OCI-LY7 (cell line): ENCODE measurements around the gene SH3BGRL3.

Experiments
- EZH2phosphoT487 ChIP-seq: fragments of 200-600 bp; sonication (generic); IDR thresholded peaks from 2 replicates; pipeline ENCODE4 v1.6.1; 2018; ENCODE audit warnings: low read depth, borderline replicate concordance, mild to moderate bottlenecking, mixed run types, antibody characterized with exemption, low read length, moderate library complexity, mixed read lengths
- TF ChIP-seq, protein P1 (sequence below): fragments of 200-600 bp; sonication (generic); conservative IDR thresholded peaks from 2 replicates; pipeline ENCODE4 v1.5.1; 2014; ENCODE audit warnings: mild to moderate bottlenecking, antibody characterized with exemption, low read length, moderate library complexity, mixed read lengths

GRCh38 chr1:26234644-26235370, 45.1 kb upstream of the SH3BGRL3 start:
- TF ChIP-seq, protein P1, sequence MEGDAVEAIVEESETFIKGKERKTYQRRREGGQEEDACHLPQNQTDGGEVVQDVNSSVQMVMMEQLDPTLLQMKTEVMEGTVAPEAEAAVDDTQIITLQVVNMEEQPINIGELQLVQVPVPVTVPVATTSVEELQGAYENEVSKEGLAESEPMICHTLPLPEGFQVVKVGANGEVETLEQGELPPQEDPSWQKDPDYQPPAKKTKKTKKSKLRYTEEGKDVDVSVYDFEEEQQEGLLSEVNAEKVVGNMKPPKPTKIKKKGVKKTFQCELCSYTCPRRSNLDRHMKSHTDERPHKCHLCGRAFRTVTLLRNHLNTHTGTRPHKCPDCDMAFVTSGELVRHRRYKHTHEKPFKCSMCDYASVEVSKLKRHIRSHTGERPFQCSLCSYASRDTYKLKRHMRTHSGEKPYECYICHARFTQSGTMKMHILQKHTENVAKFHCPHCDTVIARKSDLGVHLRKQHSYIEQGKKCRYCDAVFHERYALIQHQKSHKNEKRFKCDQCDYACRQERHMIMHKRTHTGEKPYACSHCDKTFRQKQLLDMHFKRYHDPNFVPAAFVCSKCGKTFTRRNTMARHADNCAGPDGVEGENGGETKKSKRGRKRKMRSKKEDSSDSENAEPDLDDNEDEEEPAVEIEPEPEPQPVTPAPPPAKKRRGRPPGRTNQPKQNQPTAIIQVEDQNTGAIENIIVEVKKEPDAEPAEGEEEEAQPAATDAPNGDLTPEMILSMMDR: peak; percentile 60
- TF ChIP-seq EZH2phosphoT487: no peak
